GM11168 (cell line): Measurements from ENCODE around the gene GTF2I.
"Not testable (repeated sequence)": the region's sequence is repeated elsewhere in the genome, so short reads cannot be mapped to it uniquely, and the experiment has no call there.

Source experiments
- in situ Hi-C: fragments of 300-500 bp; cut with MboI; formaldehyde crosslinking; loops from one replicate; pipeline ENCODE4 v1.12.0; 2022; ENCODE audit warnings: low sequenced_read_pairs; ENCODE audit not compliant: unreplicated experiment

GTF2I gene

GRCh38 chr7:74655768-74656440, 1.6 kb upstream of the GTF2I start:
- in situ Hi-C loops, result no loop called here

DNA sequence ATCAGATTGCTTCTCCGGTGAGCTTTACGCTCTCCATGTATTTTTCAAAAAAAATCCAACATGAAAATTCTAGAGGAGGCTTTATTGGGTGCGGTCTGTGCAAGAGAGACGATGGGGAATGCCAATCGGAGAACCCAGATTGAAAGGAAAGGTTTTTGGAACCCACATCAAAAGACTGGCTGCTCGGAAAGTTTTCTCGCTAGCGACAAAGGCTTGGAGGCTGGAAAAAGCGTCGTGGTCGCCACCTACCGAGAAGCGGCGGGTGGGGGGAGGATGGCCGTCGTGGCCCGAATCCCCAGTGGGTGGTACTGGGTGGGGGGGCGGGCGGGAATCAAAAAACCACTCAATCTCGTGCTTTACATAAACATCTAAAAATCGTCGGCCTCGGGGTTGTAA, 1.1 kb upstream of the GTF2I start:
- in situ Hi-C loops, result no loop called here

DNA sequence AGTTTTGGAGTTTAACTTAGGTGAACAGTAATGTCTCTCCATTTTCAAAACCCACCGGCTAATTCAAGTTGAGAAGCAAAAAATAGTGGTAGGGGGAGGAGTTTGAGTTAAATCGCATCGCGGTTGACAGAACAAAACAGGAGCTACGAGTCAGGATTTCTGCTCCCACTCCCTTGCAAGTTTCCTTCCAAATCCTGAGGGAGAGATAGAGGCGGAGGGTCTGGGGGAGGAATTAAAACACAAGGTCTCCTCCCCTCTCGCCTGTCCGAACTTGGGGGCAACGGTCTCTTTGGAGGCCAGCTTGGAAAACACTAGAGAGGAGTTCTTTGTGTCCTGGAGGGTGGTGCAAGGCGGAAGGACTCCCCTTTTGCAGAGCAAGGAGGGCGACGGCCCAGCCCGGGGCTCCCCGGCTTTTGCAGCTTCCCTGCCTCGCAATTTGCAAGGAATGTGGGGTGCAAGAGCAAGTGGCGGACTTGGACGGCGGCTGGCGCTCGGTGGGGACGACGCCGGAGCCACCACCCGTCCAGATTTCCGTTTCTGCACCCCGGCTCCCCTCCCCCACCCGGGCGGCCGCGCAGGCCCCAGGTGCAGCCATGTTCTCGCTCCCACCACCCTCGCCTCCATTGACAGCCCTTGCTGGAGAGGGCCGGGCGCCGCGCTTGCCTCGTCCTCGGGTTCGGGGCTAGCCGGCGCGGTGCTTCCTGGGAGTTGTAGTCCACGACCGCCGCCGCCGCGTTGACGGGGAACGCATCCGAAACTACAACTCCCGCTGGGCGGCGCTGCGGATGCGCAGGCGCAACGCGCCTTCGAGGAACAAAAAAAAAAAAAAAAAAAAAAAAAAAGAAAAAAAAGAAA, 454 bp upstream of the GTF2I start:
- in situ Hi-C loops, result no loop called here

GRCh38 chr7:74658178-74659004, 873 bp downstream of the GTF2I start:
- in situ Hi-C loops, result no loop called here

- in situ Hi-C loops, result not testable (repeated sequence)
Observed at GRCh38 chr7:74660202-74660601, 2.7 kb downstream of the GTF2I start.

DNA sequence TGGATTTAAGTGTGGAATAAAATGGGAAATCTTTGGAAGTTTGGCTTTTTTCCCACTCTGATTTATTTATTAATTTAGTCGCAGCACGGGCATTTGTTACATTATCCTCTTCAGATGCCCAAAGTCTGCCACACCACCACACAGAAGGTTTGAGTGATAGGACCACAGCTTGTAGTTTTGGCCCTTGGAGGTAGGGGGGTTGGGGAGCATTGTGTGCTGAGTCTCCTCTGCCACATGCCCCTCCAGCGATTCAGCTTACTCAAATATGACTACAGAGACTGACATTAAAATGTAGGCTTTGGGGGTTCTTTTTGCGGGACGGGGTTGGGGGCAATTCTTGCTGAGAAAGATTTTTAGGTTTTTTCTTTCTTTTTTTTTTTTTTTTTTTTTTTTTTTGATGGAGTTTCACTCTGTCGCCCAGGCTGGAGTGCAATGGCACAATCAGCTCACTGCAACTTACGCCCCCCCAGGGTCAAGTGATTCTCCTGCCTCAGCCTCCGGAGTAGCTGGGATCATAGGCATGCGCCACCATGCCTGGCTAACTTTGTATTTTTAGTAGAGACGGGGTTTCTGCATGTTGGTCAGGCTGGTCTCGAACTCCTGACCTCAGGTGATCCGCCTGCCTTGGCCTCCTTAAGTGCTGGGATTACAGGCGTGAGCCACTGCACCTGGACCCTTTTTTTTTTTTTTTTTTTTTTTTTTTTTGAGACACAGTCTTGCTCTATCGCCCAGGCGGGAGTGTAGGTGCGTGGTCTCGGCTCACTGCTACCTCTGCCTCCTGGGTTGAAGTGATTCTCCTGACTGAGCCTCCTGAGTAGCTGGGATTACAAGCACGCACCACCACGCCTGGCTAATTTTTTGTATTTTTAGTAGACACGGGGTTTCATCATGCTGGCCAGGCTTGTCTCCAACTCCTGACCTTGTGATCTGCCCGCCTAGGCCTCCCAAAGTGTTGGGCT, 4.6 kb downstream of the GTF2I start:
- in situ Hi-C loops, result not testable (repeated sequence)

DNA sequence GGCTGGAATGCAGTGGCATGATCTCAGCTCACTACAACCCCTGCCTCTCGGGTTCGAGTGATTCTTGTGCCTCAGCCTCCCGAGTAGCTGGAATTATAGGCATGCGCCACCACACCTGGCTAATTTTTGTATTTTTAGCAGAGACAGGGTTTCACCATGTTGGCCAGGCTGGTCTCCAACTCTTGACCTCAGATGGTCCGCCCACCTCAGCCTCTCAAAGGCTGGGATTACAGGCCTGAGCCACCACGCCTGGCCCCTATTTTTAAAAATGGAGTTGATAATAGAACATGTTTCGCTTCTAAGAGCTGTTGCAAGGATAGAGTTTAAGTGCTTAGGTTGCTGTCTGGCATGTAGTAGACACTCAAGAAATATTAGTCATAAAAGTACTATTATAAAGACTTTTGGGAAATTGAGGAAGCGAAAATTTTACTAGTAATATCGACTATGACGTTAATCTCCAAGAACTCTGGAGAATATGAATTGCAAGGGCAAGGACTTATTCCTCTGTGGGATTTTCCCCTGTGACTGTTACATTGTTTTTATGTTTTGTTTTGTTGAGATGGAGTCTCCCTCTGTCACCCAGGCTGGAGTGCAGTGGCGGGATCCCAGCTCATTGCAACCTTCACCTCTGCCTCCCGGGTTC, 7.9 kb downstream of the GTF2I start:
- in situ Hi-C loops, result no loop called here

GRCh38 chr7:74667013-74667412, 9.5 kb downstream of the GTF2I start:
- in situ Hi-C loops, result not testable (repeated sequence)

DNA sequence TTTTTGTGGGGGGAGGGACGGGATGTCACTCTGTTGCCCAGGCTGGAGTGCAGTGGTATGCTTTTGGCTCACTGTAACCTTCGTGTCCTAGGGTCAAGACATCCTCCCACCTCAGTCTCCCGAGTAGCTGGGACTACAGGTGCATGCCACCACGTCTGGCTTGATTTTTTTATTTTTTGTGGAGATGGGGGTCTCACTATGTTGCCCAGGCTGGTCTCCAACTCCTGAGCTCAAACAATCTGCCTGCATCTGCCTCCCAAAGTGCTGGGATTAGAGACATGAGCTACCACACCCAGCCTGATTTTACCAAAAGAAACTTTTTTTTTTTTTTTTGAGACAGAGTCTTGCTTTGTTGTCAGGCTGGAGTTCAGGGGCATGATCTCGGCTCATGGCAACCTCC, 10.0 kb downstream of the GTF2I start:
- in situ Hi-C loops, result not testable (repeated sequence)

DNA sequence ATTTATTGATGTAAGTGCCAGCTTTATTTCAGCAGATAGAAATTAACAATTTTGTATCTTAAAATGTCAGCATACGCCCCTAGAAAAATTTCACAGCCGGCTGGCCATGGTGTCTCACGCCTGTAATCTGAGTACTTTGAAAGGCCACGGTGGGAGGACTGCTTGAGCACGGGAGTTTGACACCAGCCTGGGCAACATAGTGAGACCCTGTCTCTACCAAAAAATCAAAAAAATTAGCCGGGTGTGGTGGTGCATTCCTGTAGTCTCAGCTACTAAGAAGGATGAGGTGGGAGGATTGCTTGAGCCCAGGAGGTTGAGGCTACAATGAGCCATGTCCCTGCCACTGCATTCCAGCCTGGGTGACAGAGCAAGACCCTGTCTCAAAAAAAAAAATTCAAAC, 14.1 kb downstream of the GTF2I start:
- in situ Hi-C loops, result no loop called here

GRCh38 chr7:74672343-74672915, 14.9 kb downstream of the GTF2I start:
- in situ Hi-C loops, result no loop called here

- in situ Hi-C loops, result no loop called here
Observed at GRCh38 chr7:74674166-74674565, 16.6 kb downstream of the GTF2I start.

GRCh38 chr7:74682829-74683228, 25.3 kb downstream of the GTF2I start:
- in situ Hi-C loops, result no loop called here

GRCh38 chr7:74683799-74684198, 26.3 kb downstream of the GTF2I start:
- in situ Hi-C loops, result no loop called here

- in situ Hi-C loops, result no loop called here
Observed at GRCh38 chr7:74684473-74684872, 27.0 kb downstream of the GTF2I start.

- in situ Hi-C loops, result no loop called here
Observed at GRCh38 chr7:74684921-74685320, 27.4 kb downstream of the GTF2I start.

DNA sequence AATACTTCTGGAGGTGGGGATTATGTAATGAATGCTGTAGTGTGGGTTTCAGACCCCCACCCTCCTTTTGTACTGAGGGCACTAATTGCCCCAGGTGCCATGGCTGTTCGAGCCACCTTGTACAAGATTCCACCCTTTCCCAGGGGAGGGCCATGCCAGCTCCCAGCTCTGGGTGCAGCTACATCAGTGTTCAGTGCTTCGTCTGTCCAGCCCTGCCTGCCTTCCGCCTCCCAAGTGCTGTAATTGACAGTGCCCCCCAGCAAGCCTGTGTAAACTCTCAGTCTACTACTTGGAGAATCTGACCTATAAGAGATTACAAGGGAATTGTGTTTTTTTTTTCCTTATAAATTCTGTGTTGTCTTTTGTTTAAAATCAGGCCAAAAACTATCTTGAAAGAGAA, 33.0 kb downstream of the GTF2I start:
- in situ Hi-C loops, result no loop called here

GRCh38 chr7:74704419-74704818, 46.9 kb downstream of the GTF2I start:
- in situ Hi-C loops, result loop anchor here (25.0 kb wide), 3 partner anchors 158 to 1517 kb away; partner anchors contain the start of gene GTF2IRD2

DNA sequence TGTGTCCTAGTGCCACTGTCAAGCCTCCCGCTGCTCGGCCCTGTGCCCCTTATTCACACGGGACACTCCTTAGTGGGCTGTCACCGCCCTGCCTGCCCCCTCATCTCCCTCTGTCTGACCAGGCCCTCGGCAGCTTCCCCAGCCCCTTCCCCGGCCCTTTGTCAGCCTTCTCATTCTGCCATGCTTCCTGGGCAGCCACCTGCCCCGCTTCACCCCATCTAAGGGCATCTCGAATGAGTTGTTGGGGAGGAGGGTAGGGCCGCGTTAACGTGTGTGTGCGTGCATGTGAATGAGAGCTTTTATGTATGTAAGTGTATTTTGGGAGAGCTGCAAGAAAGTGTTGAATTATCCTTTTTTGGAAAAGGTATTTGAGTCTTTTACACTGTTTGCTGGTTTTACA, 49.7 kb downstream of the GTF2I start:
- in situ Hi-C loops, result loop anchor here (25.0 kb wide), 3 partner anchors 155 to 1520 kb away; partner anchors contain the start of gene GTF2IRD2
